WTC11 (cell line): ENCODE data around the gene IVL. TPM values are rescaled to one million over a fixed set of nuclear protein-coding genes. Genes with fewer than 3 reads are reported as not detected.

Experiments
- ATAC-seq: fragments of 200-7000 bp; cut with Tn5 transposase; 2 replicates; pipeline ENCODE4 v1.10.0; 2021; ENCODE audit warnings: mild to moderate bottlenecking, moderate library complexity
- CTCF ChIA-PET: fragments of 300-600 bp; sonication (Branson Sonifier 250); formaldehyde crosslinking; loops from one replicate; lab custom pipeline; 2021; ENCODE audit warnings: antibody characterized with exemption; lab: Charles Lee
- POLR2A ChIA-PET: fragments of 350-600 bp; sonication (Branson Sonifier 250); formaldehyde crosslinking; loops from one replicate; lab custom pipeline; 2021; ENCODE audit warnings: antibody characterized with exemption; lab: Charles Lee
- DNase-seq: peaks from one replicate; pipeline ENCODE4 v3.0.0; 2021; ENCODE audit warnings: low spot score
- H3K27ac Mint-ChIP-seq: 2 replicates; pipeline ENCODE4 v1.8.0; 2021; ENCODE audit warnings: mixed read lengths
- H3K27me3 Mint-ChIP-seq: 2 replicates; pipeline ENCODE4 v1.8.0; 2021; ENCODE audit warnings: low read depth, mild to moderate bottlenecking, moderate library complexity, mixed read lengths
- H3K36me3 Mint-ChIP-seq: 2 replicates; pipeline ENCODE4 v1.8.0; 2021; ENCODE audit warnings: mixed read lengths
- H3K4me1 Mint-ChIP-seq: 2 replicates; pipeline ENCODE4 v1.8.0; 2022; ENCODE audit warnings: mixed read lengths
- H3K4me3 Mint-ChIP-seq: 2 replicates; pipeline ENCODE4 v1.8.0; 2021; ENCODE audit warnings: mild to moderate bottlenecking, moderate library complexity, mixed read lengths
- H3K9me3 Mint-ChIP-seq: 2 replicates; pipeline ENCODE4 v1.8.0; 2021; ENCODE audit warnings: mixed read lengths
- AR ChIP-seq: fragments of 250-450 bp; sonication (Bioruptor Pico); IDR thresholded peaks from 2 replicates; pipeline ENCODE4 v1.9.0; 2021; ENCODE audit warnings: mild to moderate bottlenecking
- ARID4B ChIP-seq: sonication (generic); formaldehyde crosslinking; IDR thresholded peaks from 2 replicates; pipeline ENCODE4 v1.8.0; 2023; ENCODE audit warnings: missing genetic modification reagents, mild to moderate bottlenecking, borderline replicate concordance
- CBFB ChIP-seq: sonication (generic); formaldehyde crosslinking; IDR thresholded peaks from 2 replicates; pipeline ENCODE4 v1.8.1; 2022; ENCODE audit warnings: mild to moderate bottlenecking, low read depth, missing genetic modification reagents
- CREB1 ChIP-seq: sonication (generic); formaldehyde crosslinking; IDR thresholded peaks from 2 replicates; pipeline ENCODE4 v1.8.0; 2023; ENCODE audit warnings: mild to moderate bottlenecking, missing genetic modification reagents
- E2F1 ChIP-seq: sonication (generic); formaldehyde crosslinking; IDR thresholded peaks from 2 replicates; pipeline ENCODE4 v1.8.0; 2022; ENCODE audit warnings: mild to moderate bottlenecking, missing genetic modification reagents
- E2F5 ChIP-seq: sonication (generic); formaldehyde crosslinking; IDR thresholded peaks from 2 replicates; pipeline ENCODE4 v1.8.1; 2022; ENCODE audit warnings: mild to moderate bottlenecking, moderate library complexity, missing genetic modification reagents
- EMX1 ChIP-seq: fragments of 250-450 bp; sonication (Bioruptor Pico); IDR thresholded peaks from 2 replicates; pipeline ENCODE4 v1.8.0; 2021; ENCODE audit warnings: mild to moderate bottlenecking
- GABPB1 ChIP-seq: sonication (generic); formaldehyde crosslinking; IDR thresholded peaks from 2 replicates; pipeline ENCODE4 v1.8.1; 2023; ENCODE audit warnings: mild to moderate bottlenecking, missing genetic modification reagents
- HMGA2 ChIP-seq: fragments of 250-450 bp; sonication (Bioruptor Pico); IDR thresholded peaks from 2 replicates; pipeline ENCODE4 v1.4.0; 2021; ENCODE audit warnings: mild to moderate bottlenecking, moderate library complexity
- JUN ChIP-seq: sonication (generic); formaldehyde crosslinking; IDR thresholded peaks from 2 replicates; pipeline ENCODE4 v1.8.0; 2023; ENCODE audit warnings: mild to moderate bottlenecking, missing genetic modification reagents
- MLX ChIP-seq: sonication (generic); formaldehyde crosslinking; IDR thresholded peaks from 2 replicates; pipeline ENCODE4 v1.8.1; 2023; ENCODE audit warnings: mild to moderate bottlenecking, missing genetic modification reagents, moderate library complexity
- MXD4 ChIP-seq: fragments of 250-450 bp; sonication (Bioruptor Pico); IDR thresholded peaks from 2 replicates; pipeline ENCODE4 v1.8.0; 2021; ENCODE audit warnings: mild to moderate bottlenecking, moderate library complexity, borderline replicate concordance
- NFYB ChIP-seq: sonication (generic); formaldehyde crosslinking; conservative IDR thresholded peaks from 2 replicates; pipeline ENCODE4 v1.8.0; 2022; ENCODE audit warnings: low read depth, missing genetic modification reagents
- NR3C1 ChIP-seq: sonication (generic); formaldehyde crosslinking; conservative IDR thresholded peaks from 2 replicates; pipeline ENCODE4 v1.8.1; 2023; ENCODE audit warnings: low read depth, mild to moderate bottlenecking, missing genetic modification reagents
- RELA ChIP-seq: sonication (generic); formaldehyde crosslinking; IDR thresholded peaks from 2 replicates; pipeline ENCODE4 v1.8.1; 2022; ENCODE audit warnings: missing genetic modification reagents, mild to moderate bottlenecking, borderline replicate concordance
- TEAD1 ChIP-seq: sonication (generic); formaldehyde crosslinking; IDR thresholded peaks from 2 replicates; pipeline ENCODE4 v1.8.0; 2022; ENCODE audit warnings: mild to moderate bottlenecking, missing genetic modification reagents
- TP53 ChIP-seq: sonication (generic); formaldehyde crosslinking; IDR thresholded peaks from 2 replicates; pipeline ENCODE4 v1.8.1; 2023; ENCODE audit warnings: mild to moderate bottlenecking, missing genetic modification reagents
- ZNF396 ChIP-seq: fragments of 250-450 bp; sonication (Bioruptor Pico); IDR thresholded peaks from 2 replicates; pipeline ENCODE4 v1.8.0; 2021; ENCODE audit warnings: mild to moderate bottlenecking, moderate library complexity, borderline replicate concordance
- ZNF416 ChIP-seq: fragments of 250-450 bp; sonication (Bioruptor Pico); IDR thresholded peaks from 2 replicates; pipeline ENCODE4 v1.9.0; 2021; ENCODE audit warnings: mild to moderate bottlenecking, inconsistent platforms
- total RNA-seq: library from RNA; stranded (reverse); gene quantifications from 3 replicates; pipeline ENCODE4 v1.2.3, GENCODE V29; 2021

Gene IVL
- total RNA-seq, 1 experiment from 2014 or later: not detected

- TF ChIP-seq ARID4B (CRISPR knock-in tag) (no peak), ZNF396 (no peak), ZNF416 (CRISPR knock-in tag) (no peak)
- TF ChIP-seq, all 79 proteins: peak for 0
Measured at GRCh38 chr1:152880316-152880715, 28.0 kb upstream of the IVL start (continued).

- ATAC-seq (no peak), DNase-seq (no peak)
- POLR2A ChIA-PET: no interaction called here
- Mint-ChIP-seq H3K9me3 (peaks cover 33% of the 10 kb centered on the region), H3K4me3 (no peak overlapping the region), H3K36me3 (peaks cover 3% of the 10 kb centered on the region)
- TF ChIP-seq EMX1 (CRISPR knock-in tag) (no peak), CBFB (CRISPR knock-in tag) (no peak), CREB1 (CRISPR knock-in tag) (no peak), TEAD1 (CRISPR knock-in tag) (no peak), MXD4 (CRISPR knock-in tag) (no peak), NFYB (no peak)
- TF ChIP-seq, all 79 proteins: peak for 0
- Mint-ChIP-seq H3K27me3 (no peaks in the 10 kb centered on the region; the same call in 1 of the 2 replicates), H3K4me1 (no peaks in the 10 kb centered on the region), H3K27ac (no peak overlapping the region)
- CTCF ChIA-PET: no interaction called here
Measured at GRCh38 chr1:152880907-152881306, 27.4 kb upstream of the IVL start.

- ChIA-PET CTCF (interaction anchor here (1.9 kb wide), 1 partner anchor 309 kb away, joined by 9 read pairs; no protein-coding TSS in a partner anchor), POLR2A (no interaction called here)
- Mint-ChIP-seq H3K9me3 (peaks cover 31% of the 10 kb centered on the region), H3K36me3 (peaks cover 3% of the 10 kb centered on the region), H3K27me3 (no peaks in the 10 kb centered on the region), H3K27ac (no peak overlapping the region), H3K4me1 (no peaks in the 10 kb centered on the region), H3K4me3 (no peak overlapping the region)
- TF ChIP-seq HMGA2 (CRISPR knock-in tag): no peak
- TF ChIP-seq TP53 (CRISPR knock-in tag): no peak
- no peak for TF ChIP-seq TEAD1 (CRISPR knock-in tag)
- TF ChIP-seq E2F1 (CRISPR knock-in tag): no peak
- no peak for TF ChIP-seq AR (CRISPR knock-in tag)
- no peak for TF ChIP-seq E2F5 (CRISPR knock-in tag)
- TF ChIP-seq JUN (CRISPR knock-in tag): no peak
- TF ChIP-seq GABPB1: no peak
- TF ChIP-seq NR3C1 (CRISPR knock-in tag): no peak
- TF ChIP-seq MLX (CRISPR knock-in tag): no peak
- TF ChIP-seq RELA (CRISPR knock-in tag): no peak
- ATAC-seq (no peak), DNase-seq (no peak)
Measured at GRCh38 chr1:152884085-152884484, 24.3 kb upstream of the IVL start.
